NCI-H146 treated with DMSO at 0.1 percent for 48 hours (cell line): ENCODE data around the gene ABITRAM.
"Not testable (repeated sequence)": the region's sequence is repeated elsewhere in the genome, so short reads cannot be mapped to it uniquely, and the experiment has no call there.

Experiments
- DNase-seq: peaks from one replicate; lab custom pipeline; 2025; ENCODE audit not compliant: unreplicated experiment; lab: John Stamatoyannopoulos, UW

ABITRAM gene

DNA sequence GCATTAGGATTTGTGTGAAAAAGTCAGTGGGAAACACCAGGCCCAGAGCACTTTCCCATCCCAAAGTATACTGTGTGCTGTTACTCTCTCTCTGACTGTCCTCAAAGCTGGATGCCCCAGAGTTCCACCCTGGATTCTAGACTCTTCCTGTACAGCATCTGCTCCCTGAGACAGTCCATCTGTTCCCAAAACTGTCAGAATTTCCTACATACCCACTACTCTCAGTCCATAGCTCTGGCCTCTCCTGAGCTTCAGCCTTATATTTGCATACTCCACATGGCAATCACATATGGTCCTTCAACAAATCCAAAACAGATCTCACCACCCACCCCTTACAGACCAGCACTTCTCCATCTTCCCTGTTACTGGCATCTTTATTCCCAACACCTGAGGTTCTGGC, 9.7 kb upstream of the ABITRAM start:
- DNase-seq, result no peak

DNA sequence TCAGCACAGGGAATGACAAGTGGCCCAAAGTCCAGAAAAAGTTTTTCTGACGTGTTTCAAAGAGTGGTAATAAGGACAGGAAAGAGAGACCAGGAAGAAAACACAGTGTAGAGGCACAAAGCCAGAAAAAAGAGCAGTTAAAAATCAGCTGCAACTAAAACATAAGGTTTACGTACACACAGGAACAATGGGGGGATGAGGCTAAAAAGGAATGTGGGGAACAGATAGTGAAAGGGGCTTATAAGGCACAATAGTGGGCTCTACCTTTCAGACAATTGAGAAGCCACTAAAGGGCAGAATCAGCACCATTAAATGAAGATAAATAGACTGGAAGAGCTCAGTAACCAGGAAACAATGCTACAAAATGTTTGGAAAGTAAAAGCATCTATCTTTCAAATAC, 5.8 kb upstream of the ABITRAM start:
- DNase-seq, result no peak

DNA sequence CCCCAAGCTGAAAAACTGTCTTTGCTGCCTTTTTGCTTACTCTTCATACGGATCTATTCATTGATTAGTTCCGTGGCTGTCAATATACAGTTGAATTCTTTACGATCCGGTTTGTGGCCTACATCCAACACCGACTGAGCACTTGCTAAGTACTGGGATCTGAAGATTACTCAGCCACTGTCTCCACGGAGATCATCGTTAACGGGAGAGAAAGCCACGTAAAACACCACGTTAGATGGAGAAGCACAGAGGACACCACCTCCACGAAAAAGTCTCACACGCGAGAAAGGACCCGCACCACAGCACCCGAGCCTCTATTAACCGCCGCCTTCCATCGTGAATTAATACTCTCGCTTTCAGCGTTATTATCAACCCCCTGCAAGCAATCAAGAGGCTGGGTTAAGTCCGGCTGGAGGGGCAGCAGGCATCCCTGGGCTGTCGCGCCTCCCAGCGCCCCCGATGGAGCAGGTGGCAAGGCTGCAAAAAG, 926 bp upstream of the ABITRAM start:
- peak; percentile 34 for DNase-seq

DNA sequence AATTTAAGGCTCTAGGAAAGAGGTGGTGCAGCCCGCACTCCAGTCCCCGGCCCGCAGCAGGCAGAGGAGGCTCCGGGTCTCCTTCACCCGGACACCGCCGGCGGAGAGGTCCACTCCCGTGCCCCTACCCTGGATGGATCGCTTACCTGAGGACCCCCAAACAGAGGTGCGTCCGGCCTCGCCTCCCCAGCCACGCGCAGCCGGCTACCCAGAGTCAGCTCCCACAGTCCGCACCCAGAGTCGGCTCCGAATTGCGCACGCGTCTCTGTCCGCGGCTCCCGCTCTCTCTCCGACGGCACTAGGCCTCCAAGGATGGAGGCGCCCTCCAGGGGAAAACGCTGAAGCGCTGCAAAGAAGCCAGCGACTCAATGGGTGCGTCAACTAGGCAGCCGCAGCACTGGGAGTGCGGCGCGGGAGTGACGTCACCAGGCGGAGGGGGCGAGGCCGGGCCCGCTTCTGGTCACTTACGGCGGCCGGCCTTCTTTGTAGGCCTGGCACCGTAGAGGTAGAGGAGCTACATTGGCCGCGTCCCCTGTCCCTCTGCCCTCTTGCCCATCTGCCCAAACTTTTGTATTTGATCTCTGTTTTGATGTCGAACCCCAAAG, 380 bp upstream of the ABITRAM start, which contains the start of gene ELP1:
ELP1 (minus strand) TSS at position 407 of the 605 bp plus-strand sequence. CDS start 2,978 bp downstream, outside the sequence.
- peak; percentile 75 for DNase-seq

DNA sequence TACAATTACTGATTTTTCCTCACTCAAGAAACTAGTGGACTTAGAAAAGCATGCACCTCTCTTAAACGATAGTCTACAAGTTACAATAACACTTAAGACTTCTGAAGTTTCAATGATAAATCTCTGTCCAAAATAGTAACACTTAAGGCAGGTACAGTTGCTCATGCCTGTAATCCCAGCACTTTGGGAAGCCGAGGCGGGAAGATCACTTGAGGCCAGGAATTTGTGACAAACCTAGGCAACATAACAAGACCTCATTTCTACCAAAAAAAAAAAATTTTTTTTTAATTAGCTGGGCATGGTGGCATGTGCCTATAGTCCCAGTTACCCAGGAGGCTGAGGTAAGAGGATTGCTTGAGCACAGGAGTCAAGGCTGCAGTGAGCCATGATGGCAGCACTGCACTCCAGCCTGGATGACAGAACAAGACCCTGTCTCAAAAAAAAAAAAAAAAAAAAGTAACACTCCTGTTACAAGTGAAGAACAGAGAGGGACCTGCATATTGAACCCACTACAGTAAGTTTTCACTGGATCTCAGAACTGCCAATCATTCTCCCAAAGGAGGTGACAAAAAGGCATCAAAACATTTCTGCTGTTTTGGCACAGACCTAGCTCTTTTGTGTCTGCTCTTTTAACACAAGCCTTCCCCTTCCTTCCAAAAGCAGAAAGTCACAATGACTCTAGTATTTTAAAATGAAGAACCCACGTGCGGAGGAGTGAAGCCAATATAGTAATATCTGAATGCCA, 3.5 kb downstream of the ABITRAM start:
- DNase-seq, result no peak

DNA sequence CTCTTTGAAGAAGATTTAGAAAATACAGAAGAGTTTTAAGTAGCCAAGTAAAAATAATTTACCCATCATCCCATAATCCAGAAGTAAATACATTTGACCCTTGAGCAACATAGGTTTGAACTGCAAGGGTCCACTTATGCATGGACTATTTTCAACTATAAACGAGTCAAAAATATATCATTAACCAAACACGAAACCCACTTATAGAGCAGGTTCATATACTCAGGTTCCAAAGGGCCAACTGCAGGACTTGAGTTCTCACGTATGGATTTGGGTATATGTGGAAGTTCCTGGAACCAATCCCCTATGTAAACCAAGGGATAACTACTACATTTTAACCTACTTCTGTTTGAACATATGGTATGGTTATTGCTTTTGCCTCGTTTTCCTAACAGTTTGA, 5.8 kb downstream of the ABITRAM start:
- no peak for DNase-seq

DNA sequence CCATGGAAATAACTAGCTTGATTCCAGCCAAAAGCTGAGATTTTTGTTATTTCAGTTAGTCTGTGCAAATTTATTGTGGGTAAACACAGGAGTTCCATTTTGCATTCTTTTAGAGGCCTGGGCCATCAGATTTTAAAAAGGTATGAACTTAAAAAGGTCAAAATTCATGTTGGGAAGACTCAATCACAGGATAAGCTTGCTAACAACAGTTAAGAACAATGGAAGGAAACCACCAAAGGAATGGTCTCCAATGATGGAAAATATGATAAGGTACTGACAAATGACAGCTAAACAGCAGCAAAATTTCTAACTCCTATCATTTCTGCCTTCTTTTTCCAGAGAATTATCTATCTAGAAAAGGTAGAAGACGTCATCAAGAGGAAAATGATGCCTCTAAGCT, 16.0 kb downstream of the ABITRAM start:
- DNase-seq, result no peak

DNA sequence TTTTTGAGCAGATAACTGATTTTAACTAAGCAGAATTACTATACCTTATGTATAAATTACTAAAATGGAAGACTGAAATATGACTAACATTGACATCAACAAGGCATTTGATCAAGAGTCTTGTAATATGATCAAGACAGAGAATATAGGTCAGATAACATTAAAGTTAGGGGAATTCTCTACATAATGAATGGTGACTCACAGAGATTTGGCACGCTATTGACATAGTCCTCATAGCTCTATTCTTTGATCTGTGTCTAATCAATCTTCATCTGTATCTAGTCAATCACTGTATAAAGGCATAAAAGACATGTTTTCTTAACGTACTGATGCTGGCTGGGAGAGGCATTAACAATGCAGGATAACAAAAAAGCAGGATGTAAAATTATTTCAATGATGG, 17.4 kb downstream of the ABITRAM start:
- no peak for DNase-seq

DNA sequence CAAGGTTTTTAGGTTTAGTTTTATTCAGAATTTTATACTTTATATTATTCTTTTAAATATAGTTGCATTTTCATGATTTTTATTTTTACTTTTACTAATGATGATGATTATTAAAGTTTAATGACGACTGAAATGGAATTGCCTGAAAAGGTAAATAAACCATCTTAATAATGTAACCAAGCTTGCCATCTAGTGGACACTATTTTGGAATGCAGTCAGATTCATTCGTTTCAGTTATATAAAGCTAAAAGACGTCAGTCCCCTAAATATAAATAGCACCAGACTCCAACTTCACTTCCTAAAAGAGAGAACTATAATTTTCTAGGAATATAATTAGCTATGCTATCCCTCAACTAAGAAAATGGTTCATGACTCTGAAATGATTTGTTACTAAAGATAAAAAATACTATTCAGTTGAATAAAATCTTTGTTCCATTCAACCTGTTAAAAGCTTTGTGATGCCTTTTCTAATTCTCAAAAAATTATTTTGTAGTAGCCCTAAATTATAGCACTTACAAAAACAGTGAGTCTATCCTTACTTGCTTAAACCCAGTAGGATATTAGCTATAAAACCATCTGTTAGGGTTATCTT, 19.9 kb downstream of the ABITRAM start:
- DNase-seq, result peak; percentile 8

DNA sequence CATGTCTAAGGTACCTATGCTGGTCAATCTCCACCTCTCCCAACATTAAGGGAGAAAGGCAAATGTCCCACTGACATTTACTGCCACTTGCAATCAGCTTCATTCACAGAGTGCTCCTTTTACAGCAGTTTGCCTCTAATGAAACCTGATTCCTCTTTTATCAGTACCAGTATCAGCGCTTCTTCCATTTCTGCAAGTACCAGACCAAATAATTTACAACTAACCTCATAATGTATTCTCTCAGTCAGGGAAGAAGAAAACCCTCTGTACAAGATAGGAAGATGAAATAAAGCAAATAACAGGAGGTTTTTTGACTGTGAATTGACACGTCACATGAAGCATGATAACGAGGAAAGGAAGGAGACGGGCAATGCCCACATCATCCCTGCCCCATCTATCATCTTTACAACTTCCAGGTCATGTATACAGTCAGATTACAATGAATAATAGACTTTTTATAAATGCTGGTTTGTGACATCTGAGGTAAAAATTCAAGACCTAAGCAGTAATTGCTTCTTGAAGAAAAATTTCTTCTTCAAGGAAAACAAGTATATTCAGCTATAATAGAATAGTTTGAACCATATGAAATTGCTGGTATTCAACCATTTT, 21.9 kb downstream of the ABITRAM start:
- peak; percentile 72 for DNase-seq

DNA sequence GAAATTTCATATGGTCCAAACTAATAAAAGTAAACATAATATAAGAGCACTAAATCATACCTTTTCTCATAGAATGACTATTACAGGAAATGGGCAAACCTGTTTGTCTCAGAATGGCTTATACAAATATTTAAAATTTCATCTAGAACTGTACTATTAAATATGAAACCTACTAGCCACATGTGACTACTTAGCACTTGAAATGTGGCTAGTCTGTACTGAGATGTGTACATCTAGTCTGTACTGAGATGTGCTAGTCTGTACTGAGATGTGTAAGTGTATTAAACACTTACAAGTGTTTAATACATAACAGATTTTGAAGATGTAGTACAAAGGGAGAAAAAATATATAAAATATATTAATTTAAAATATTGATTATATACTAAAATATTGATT, 22.4 kb downstream of the ABITRAM start:
- no peak for DNase-seq

DNA sequence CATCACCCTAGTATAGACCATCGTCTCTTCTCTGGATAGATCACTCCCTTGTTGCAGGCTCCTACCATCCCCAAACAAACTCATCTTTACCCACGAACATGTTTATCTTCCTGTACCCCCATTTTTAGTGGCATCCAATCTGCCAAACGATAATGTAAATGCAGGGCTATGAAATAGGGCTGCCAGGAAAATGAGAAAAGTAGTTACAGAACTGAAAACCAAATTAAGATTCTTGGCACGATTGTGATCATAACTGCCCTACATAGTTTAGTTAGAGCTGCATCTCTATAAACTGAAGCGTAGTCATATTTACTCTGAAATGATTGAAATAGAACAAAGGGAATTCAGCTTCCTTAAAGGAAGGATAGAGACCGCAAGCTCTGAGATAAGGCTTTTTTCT, 26.1 kb downstream of the ABITRAM start:
- no peak for DNase-seq

DNA sequence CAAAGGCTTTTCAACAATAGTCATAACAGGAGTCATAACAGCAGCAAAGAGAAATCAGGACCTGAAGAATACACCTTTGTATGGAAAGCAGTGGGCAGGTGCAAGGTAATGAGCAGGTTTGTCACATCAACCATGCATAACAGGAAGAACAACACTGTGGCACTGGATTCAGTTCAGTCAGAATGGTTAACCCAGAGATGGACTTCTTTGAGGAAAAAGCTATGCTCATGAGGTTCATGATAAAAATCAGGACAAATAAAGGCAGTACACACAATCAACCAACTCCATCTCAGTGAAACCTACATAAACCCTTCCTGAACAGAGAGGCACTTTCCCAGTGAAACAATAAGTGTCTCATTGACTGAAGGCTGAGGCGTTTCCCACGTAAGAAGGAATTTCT, 27.0 kb downstream of the ABITRAM start:
- DNase-seq, result no peak

DNA sequence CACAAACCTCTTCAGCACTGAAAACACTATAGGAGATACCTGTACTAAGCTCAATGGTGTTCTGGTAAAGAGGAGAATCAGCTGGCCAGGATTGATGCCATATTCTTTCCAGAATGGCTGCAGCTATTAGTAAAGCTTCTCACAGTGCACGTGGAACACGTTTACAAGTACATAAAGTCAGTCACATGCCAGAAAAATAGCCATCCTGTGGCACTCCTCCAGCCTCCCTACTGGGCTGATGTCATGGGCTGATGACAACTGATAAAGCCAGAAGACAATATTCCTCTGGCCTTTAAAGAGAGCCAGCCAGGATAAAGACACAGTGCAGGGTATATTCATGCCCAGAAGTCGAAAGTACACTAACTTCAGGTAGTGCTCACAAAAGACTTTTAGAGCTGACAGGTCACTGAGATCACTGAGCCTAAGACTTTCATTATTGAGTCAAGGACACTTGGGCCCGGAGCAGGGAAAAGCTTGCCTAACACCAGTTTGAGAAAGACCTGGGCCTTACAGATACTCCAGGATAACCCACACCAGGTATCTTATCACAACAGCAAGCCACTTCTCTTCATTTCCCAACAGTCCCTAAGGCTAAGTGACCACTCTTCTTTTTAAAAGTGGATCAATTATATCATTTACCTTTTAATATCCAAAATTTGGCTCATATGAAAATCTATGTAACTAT, 29.4 kb downstream of the ABITRAM start:
- DNase-seq, result no peak

DNA sequence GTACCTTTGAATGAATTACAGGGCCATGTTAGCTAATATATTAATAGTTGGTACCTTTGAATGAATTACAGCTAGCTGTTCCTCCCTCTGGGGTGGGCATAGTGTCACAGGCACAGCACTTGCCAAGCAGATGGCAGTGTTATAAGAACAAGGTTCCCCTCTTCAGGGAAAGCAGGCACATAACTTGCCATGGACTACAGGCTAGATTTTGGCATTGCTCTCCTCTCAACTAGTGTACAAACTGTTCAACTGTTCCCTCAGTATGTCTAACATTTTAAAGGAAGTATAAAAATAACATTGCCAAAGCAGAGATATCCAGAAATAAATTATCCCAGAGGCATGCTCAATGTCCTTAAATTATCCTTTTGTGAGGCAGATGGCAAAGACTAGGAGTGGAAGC, 33.7 kb downstream of the ABITRAM start:
- DNase-seq, result no peak

DNA sequence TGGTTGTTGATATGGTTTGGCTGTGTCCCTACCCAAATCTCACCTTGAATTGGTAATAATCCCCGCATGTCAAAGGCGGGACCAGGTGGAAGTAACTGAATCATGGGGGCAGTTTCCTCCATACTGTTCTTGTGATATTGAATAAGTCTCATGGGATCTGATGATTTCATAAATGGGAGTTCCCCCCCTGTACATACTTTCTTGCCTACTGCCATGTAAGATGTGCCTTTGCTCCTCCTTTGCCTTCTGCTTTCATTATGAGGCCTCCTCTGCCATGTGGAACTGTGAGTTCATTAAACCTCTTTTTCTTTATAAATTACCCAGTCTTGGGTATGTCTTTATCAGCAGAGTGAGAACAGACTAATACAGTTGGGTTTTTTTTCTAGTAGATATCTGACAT, 37.2 kb downstream of the ABITRAM start:
- DNase-seq, result not testable (repeated sequence)

DNA sequence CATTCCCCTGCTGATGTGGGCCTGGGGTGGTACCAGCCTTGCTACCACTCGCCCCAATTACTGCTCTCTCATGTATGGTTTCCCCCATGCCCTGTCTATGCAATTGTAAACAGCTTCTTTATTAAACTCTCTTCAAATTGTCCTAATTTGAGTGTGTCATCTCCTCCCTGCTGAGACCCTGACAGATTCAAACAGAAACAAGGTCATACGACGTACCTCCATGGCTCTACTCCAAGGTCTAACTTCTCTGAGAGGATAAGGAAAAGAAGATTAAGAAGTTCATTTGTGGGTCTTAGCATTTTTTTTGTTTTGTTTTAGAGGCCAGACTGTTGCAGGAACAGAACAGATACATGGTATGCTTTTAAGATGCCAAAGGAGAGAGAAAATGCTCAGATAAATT, 38.0 kb downstream of the ABITRAM start:
- no peak for DNase-seq

DNA sequence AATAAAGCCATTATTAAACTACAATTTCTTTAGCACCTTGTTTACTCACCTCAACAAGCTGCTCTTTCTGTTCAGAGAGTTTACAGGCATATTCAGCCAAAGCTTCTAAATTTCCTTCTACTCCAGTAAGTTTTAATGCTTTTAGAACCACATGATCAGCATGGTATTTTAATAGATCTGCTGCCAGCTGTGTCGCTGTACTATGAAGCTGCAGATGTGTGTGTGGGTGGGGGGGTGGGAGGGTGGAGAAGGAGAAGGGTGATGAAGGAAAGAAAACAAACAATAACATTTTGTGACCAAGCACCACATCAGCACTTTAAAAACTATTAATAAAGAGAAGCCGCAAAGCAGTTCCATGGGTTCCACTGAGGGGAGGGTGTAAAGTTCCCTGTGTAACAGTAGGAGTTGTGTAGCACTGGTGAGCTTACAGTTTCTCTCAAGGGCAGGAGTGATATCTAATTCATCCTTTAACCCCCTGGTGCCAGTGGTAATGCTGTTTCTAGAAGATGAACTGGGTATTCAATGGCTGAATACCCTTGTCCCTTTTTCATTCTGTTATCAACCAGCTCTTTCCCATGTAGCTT, 38.5 kb downstream of the ABITRAM start:
- DNase-seq, result no peak

DNA sequence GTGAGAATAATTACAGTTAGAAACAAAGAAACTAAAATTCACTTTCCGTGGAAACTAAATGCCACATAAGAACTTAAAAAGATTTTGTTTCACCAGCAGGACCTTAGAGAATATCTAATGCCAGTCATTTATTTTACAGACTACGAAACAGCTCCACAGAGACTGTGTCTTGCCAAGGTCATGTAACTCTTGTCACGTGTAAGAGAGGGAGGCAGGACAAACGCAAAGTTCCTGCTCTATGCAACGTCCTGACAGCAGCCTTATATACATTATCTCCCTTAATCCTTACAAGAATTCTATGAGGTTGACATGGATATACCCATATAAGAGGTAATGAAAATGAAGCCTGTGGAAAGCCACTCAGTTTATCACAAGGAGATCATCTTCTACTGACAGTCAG, 39.7 kb downstream of the ABITRAM start:
- DNase-seq, result no peak

DNA sequence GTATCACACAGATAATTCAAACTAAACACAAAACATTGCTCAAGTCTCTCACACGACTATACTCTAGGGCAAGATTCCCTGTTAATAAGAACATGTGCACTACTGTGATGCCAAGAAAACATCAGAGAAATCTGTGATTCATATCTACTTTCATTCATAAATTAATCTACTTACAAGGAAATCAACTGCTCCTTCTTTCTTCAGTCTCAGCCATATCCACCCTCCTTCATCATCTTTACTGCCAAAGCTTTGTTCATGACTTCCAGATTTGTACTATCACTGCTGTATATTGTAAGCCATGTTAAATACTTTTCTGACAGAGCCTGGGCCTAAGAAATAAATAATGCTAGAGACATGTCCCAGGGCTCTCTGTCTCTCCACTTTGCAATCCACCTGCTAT, 44.0 kb downstream of the ABITRAM start:
- no peak for DNase-seq

DNA sequence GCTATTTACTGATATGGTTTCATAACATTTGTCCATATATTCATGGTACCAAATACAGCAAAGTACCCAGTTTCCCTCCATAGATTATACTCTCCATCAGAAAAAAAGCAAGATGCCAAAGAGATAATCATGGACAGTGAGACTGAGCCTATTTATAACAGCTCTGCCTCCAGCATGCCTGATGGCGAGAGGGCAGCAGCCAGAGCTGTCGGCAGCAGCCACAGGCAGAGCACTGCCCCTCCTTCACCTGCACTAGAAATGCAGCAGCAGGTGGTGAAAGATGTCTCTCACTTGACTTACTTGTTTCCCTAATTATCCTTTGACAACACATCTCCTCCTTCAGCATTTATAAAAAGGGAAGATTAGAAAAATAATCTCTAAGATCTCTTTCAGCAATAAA, 46.7 kb downstream of the ABITRAM start:
- DNase-seq, result no peak
